ENCODE measurements around the gene RCOR2.
A peak's percentile ranks its signal among the peaks of the same experiment; 100 is the strongest.

RCOR2 gene

GRCh38 chr11:63919267-63920125 lies 2.5 kb upstream of the RCOR2 start:
- Histone ChIP-seq H3K4me2 (ENCODE audit: low read length, poor library complexity, severe bottlenecking) (peak overlapping the region; percentile 48), H2BK15ac (ENCODE audit: low read depth, poor library complexity, severe bottlenecking) (peak overlapping the region; percentile 96), H3K14ac (ENCODE audit: low read length in 2 of 2) (peak overlapping the region in 1 of 2 experiments; percentile 9), H3K27ac (ENCODE audit: low read length, poor library complexity, severe bottlenecking) (peak overlapping the region; percentile 59), H2BK12ac (ENCODE audit: low read length in 2 of 2) (peak overlapping the region; percentile 28 to 72), H2AK5ac (ENCODE audit: low read length, severe bottlenecking) (peak overlapping the region; percentile 78), H3K18ac (ENCODE audit: low read depth in 1 of 2, low read length in 2 of 2) (peak overlapping the region; percentile 87 to 93), H3K27me3 (ENCODE audit: control insufficient read depth in 1 of 2, insufficient read depth in 1 of 2, low read length in 2 of 2) (peaks cover 10 to 22% of the 10 kb centered on the region in 2 experiments), H3K23ac (ENCODE audit: low read length in 2 of 2) (no peak overlapping the region), H3K9me3 (ENCODE audit: control insufficient read depth, low read length) (no peaks in the 10 kb centered on the region), H4K8ac (ENCODE audit: low read length) (peak overlapping the region; percentile 98), H3K36me3 (ENCODE audit: control insufficient read depth in 1 of 2, insufficient read depth in 2 of 2, low read depth in 1 of 2, low read length in 2 of 2) (peaks cover 0 to 7% of the 10 kb centered on the region in 2 experiments), H3K9ac (ENCODE audit: low read length) (peak overlapping the region; percentile 73), H2BK120ac (ENCODE audit: low read depth, low read length) (peak overlapping the region; percentile 44), H3K4ac (ENCODE audit: low read depth in 1 of 2, low read length in 2 of 2) (peak overlapping the region; percentile 66 to 75), H2BK5ac (ENCODE audit: low read depth, low read length, poor library complexity, severe bottlenecking) (no peak overlapping the region), H3K79me1 (replicated peaks; ENCODE audit: low read length, poor library complexity, severe bottlenecking) (no peaks in the 10 kb centered on the region), H3K4me3 (ENCODE audit: insufficient read depth in 1 of 2, low read depth in 1 of 2, low read length in 2 of 2) (peak overlapping the region in 1 of 2 experiments; percentile 55), H3K4me1 (ENCODE audit: control insufficient read depth, insufficient read depth, low read depth, low read length) (peaks cover 55% of the 10 kb centered on the region), H4K91ac (ENCODE audit: low read length) (peak overlapping the region; percentile 96), H2AFZ (ENCODE audit: low read depth, low read length) (peak overlapping the region; percentile 65)
- peak; percentile 49 for DNase-seq
- WGBS: 22% methylated on average over 27 of the region's 41 CpGs

DNA sequence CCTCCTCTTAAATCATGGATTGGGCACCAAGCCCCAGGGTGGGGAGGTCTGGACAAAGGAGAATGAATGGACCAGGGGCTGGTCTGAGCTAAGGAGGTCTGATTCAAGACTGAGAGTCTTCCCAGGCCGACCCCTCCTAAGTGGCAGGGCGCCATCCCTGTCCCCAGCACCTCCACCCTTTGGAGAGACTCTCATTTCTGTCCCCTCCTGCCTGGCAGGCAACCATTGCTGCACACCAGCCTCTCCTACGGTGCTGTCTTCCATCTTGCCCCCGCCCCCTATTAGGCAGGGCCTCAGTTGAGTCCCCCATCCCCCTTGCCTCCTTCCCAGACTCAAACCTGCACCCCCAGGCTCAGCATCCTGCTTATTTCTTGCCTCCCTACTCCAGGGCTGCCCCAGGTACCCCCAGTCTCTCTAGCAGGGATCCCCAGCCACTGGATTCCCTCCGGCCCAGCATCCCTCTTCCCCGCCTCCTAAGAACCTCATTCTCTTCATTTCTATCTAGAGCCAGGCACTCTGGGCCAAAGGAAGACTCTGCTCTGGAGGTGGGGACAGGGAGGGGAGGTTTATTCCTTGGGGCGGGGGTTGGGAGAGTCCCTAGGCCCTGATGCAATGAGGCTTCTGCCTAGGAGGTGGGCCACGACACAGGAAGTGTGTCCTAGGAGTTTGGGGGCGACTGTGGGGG lies 1.7 kb upstream of the RCOR2 start:
- no peak overlapping the region for H3K23ac ChIP-seq (ENCODE audit: low read length in 2 of 2)
- H4K8ac ChIP-seq (ENCODE audit: low read length): peak overlapping the region; percentile 98
- H3K9me3 ChIP-seq (ENCODE audit: control insufficient read depth, low read length): no peaks in the 10 kb centered on the region
- H2BK12ac ChIP-seq (ENCODE audit: low read length in 2 of 2): peak overlapping the region; percentile 14 to 72
- H3K27me3 ChIP-seq (ENCODE audit: control insufficient read depth in 1 of 2, insufficient read depth in 1 of 2, low read length in 2 of 2): peaks cover 10 to 21% of the 10 kb centered on the region in 2 experiments
- peak overlapping the region; percentile 96 for H4K91ac ChIP-seq (ENCODE audit: low read length)
- peak overlapping the region; percentile 79 to 84 for H3K4ac ChIP-seq (ENCODE audit: low read depth in 1 of 2, low read length in 2 of 2)
- peaks cover 0 to 15% of the 10 kb centered on the region in 2 experiments for H3K36me3 ChIP-seq (ENCODE audit: control insufficient read depth in 1 of 2, insufficient read depth in 2 of 2, low read depth in 1 of 2, low read length in 2 of 2)
- peak overlapping the region in 1 of 2 experiments; percentile 75 for H3K14ac ChIP-seq (ENCODE audit: low read length in 2 of 2)
- H2BK5ac ChIP-seq (ENCODE audit: low read depth, low read length, poor library complexity, severe bottlenecking): peak overlapping the region; percentile 8
- H3K27ac ChIP-seq (ENCODE audit: low read length, poor library complexity, severe bottlenecking): peak overlapping the region; percentile 59
- H2BK120ac ChIP-seq (ENCODE audit: low read depth, low read length): peak overlapping the region; percentile 58
- peak overlapping the region; percentile 90 for H3K4me2 ChIP-seq (ENCODE audit: low read length, poor library complexity, severe bottlenecking)
- H3K79me1 ChIP-seq (replicated peaks; ENCODE audit: low read length, poor library complexity, severe bottlenecking): no peaks in the 10 kb centered on the region
- peak overlapping the region; percentile 73 for H3K9ac ChIP-seq (ENCODE audit: low read length)
- peaks cover 55% of the 10 kb centered on the region for H3K4me1 ChIP-seq (ENCODE audit: control insufficient read depth, insufficient read depth, low read depth, low read length)
- peak overlapping the region; percentile 87 to 93 for H3K18ac ChIP-seq (ENCODE audit: low read depth in 1 of 2, low read length in 2 of 2)
- DNase-seq: peak; percentile 58
- peak overlapping the region in 1 of 2 experiments; percentile 69 for H3K4me3 ChIP-seq (ENCODE audit: insufficient read depth in 1 of 2, low read depth in 1 of 2, low read length in 2 of 2)
- peak overlapping the region; percentile 75 for H2BK15ac ChIP-seq (ENCODE audit: low read depth, poor library complexity, severe bottlenecking)
- H2AK5ac ChIP-seq (ENCODE audit: low read length, severe bottlenecking): peak overlapping the region; percentile 4
- 39% methylated on average over 5 of the region's 9 CpGs for WGBS
- no peak overlapping the region for H2AFZ ChIP-seq (ENCODE audit: low read depth, low read length)

DNA sequence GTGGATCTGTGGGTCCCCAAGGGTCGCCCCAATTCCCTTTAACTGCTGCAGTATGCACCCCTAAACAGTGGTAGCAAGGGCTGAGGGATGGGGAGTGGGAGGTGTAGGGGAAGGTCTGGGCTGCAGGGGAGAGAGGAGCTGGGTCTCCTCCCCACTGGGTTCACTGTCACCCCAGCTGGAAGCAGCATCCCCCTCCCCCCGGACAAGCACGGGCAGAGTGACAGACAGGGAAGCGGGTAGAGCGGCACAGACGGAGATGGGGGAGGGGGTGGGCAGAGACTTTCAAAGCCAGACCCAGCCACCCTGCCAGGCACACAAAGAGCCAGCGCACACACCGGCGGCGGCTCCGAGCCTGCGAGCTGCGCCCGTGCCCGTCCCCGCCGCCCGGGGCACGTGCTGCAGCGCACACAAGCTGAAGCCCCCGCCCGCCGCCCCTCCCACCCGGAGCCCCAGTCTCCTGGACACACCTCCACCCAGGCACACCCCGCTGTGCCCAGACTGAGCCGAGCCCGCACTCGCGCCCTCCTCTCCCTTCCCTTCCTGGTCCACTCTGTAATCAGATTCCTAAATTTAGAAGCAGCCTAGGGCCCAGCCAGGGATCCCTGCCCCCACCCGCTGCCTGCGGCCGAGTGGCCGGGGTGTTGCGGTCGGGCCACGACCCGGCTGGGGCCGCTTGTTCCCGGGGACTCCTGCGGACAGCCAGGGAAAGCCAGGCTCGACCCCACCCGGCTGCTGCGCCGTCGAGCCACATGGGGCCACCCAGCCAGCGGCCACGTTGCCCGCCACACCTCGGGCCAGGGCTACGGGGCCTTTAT lies 935 bp upstream of the RCOR2 start:
- H3K9me3 ChIP-seq (ENCODE audit: control insufficient read depth, low read length): no peaks in the 10 kb centered on the region
- H3K23ac ChIP-seq (ENCODE audit: low read length in 2 of 2): peak overlapping the region in 1 of 2 experiments; percentile 41
- peak overlapping the region; percentile 84 to 97 for H3K4ac ChIP-seq (ENCODE audit: low read depth in 1 of 2, low read length in 2 of 2)
- H3K27ac ChIP-seq (ENCODE audit: low read length, poor library complexity, severe bottlenecking): peak overlapping the region; percentile 59
- H3K18ac ChIP-seq (ENCODE audit: low read depth in 1 of 2, low read length in 2 of 2): peak overlapping the region; percentile 25 to 96
- peak overlapping the region; percentile 73 for H3K9ac ChIP-seq (ENCODE audit: low read length)
- H4K91ac ChIP-seq (ENCODE audit: low read length): peak overlapping the region; percentile 96
- H3K79me1 ChIP-seq (replicated peaks; ENCODE audit: low read length, poor library complexity, severe bottlenecking): no peaks in the 10 kb centered on the region
- H2BK120ac ChIP-seq (ENCODE audit: low read depth, low read length): peak overlapping the region; percentile 58
- peak overlapping the region; percentile 98 for H4K8ac ChIP-seq (ENCODE audit: low read length)
- H3K14ac ChIP-seq (ENCODE audit: low read length in 2 of 2): peak overlapping the region in 1 of 2 experiments; percentile 75
- H2BK15ac ChIP-seq (ENCODE audit: low read depth, poor library complexity, severe bottlenecking): peak overlapping the region; percentile 92
- H2AFZ ChIP-seq (ENCODE audit: low read depth, low read length): no peak overlapping the region
- peak overlapping the region; percentile 90 for H3K4me2 ChIP-seq (ENCODE audit: low read length, poor library complexity, severe bottlenecking)
- peaks cover 3 to 14% of the 10 kb centered on the region in 2 experiments for H3K27me3 ChIP-seq (ENCODE audit: control insufficient read depth in 1 of 2, insufficient read depth in 1 of 2, low read length in 2 of 2)
- peak overlapping the region; percentile 14 to 98 for H2BK12ac ChIP-seq (ENCODE audit: low read length in 2 of 2)
- peak; percentile 70 for DNase-seq
- WGBS: 1% methylated on average over 45 of the region's 50 CpGs
- peak overlapping the region; percentile 12 for H2AK5ac ChIP-seq (ENCODE audit: low read length, severe bottlenecking)
- H3K36me3 ChIP-seq (ENCODE audit: control insufficient read depth in 1 of 2, insufficient read depth in 2 of 2, low read depth in 1 of 2, low read length in 2 of 2): peaks cover 0 to 17% of the 10 kb centered on the region in 2 experiments
- H3K4me3 ChIP-seq (ENCODE audit: insufficient read depth in 1 of 2, low read depth in 1 of 2, low read length in 2 of 2): peak overlapping the region; percentile 62 to 69
- no peak overlapping the region for H2BK5ac ChIP-seq (ENCODE audit: low read depth, low read length, poor library complexity, severe bottlenecking)
- H3K4me1 ChIP-seq (ENCODE audit: control insufficient read depth, insufficient read depth, low read depth, low read length): peaks cover 55% of the 10 kb centered on the region

All from mesenchymal stem cell (in vitro differentiated cells and primary cell).